ENCODE results near the gene RTN4R. TPM values are rescaled to one million over a fixed set of nuclear protein-coding genes. Genes with fewer than 3 reads are reported as not detected.
A peak's percentile ranks its signal among the peaks of the same experiment; 100 is the strongest.
"Not testable (repeated sequence)": the region's sequence is repeated elsewhere in the genome, so short reads cannot be mapped to it uniquely, and the experiment has no call there.

Gene RTN4R
- total RNA-seq, 1 donor, result under 0.01 TPM

DNA sequence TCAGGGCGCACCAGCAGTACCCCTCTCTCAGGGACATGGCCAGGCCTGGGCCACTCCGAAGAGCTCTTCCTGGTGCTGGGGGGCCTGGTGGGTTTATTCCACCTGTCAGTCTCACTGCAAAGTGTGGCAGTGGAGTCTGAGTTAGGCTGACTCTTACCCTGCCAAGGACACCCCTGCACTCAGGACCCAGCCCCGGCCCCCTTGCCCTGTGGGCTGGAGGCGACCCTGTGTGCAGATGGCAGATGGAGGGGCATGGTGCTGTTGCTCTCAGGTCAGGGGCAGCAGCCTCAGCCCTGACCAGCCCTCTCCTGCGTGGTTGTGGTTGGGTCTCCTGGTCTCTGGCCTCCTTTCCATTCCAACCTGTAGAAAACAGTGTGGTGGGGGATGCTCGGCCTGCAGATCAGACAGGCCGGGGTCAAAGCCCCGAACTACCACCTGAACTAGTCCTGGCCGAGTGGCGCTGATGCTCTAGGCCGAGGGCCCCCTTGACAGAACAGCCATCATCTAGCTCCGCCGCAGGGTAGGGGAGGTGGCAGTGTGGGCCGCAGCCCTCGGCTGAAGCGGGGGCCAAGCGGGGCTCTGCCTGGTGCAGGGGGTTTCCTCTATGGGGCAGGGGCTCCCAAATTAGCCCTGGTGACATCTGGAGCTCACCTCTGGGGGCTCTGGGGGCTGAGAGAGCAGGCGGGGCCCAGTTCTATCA, 10.0 kb upstream of the RTN4R start:
- H3K36me3 ChIP-seq (ENCODE audit: insufficient read depth, low read length); H3K4me1 ChIP-seq (ENCODE audit: insufficient read depth, low read length); H4K20me1 ChIP-seq (ENCODE audit: insufficient read depth, low read length); H3K27me3 ChIP-seq (ENCODE audit: insufficient read depth, low read length); H3K4me2 ChIP-seq (ENCODE audit: insufficient read depth, low read length); DNase-seq (ENCODE audit: insufficient read length, low spot score, missing footprints); H3K27ac ChIP-seq (ENCODE audit: low read depth, low read length); H2AFZ ChIP-seq (ENCODE audit: low read length); H3K79me2 ChIP-seq (ENCODE audit: insufficient read depth, low read length); H3K9me3 ChIP-seq (ENCODE audit: low read depth, low read length); H3K4me3 ChIP-seq (ENCODE audit: insufficient read depth, low read length): not testable (repeated sequence)

DNA sequence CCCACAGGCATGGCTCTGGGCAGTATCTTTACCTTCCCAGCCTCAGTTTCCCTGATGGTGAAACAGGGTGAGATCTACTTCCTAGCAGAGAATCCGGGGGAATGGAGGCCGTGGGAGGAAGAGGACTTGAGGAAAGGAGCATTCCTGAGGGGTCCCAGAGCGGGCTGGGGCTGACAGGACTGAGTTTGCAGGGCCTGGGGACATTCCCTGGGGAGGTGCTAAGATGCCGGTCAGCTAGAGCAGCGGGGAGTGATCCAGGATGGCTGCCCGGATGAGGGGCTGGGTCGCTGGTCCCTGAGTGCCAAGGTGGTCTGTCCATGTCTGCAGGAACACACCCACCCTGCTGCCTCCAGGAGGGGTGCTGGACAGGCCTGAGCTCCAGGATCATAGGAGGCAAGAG, 8.3 kb upstream of the RTN4R start:
- Histone ChIP-seq H2AFZ (ENCODE audit: low read length) (no peak overlapping the region), H3K27ac (ENCODE audit: low read depth, low read length) (no peak overlapping the region), H3K79me2 (ENCODE audit: insufficient read depth, low read length) (no peaks in the 10 kb centered on the region), H3K4me2 (ENCODE audit: insufficient read depth, low read length) (no peak overlapping the region), H3K4me3 (ENCODE audit: insufficient read depth, low read length) (no peak overlapping the region), H3K4me1 (ENCODE audit: insufficient read depth, low read length) (peaks cover 3% of the 10 kb centered on the region), H4K20me1 (ENCODE audit: insufficient read depth, low read length) (no peaks in the 10 kb centered on the region), H3K36me3 (ENCODE audit: insufficient read depth, low read length) (no peaks in the 10 kb centered on the region), H3K27me3 (ENCODE audit: insufficient read depth, low read length) (no peaks in the 10 kb centered on the region), H3K9me3 (ENCODE audit: low read depth, low read length) (no peaks in the 10 kb centered on the region)
- TF ChIP-seq, protein P1, sequence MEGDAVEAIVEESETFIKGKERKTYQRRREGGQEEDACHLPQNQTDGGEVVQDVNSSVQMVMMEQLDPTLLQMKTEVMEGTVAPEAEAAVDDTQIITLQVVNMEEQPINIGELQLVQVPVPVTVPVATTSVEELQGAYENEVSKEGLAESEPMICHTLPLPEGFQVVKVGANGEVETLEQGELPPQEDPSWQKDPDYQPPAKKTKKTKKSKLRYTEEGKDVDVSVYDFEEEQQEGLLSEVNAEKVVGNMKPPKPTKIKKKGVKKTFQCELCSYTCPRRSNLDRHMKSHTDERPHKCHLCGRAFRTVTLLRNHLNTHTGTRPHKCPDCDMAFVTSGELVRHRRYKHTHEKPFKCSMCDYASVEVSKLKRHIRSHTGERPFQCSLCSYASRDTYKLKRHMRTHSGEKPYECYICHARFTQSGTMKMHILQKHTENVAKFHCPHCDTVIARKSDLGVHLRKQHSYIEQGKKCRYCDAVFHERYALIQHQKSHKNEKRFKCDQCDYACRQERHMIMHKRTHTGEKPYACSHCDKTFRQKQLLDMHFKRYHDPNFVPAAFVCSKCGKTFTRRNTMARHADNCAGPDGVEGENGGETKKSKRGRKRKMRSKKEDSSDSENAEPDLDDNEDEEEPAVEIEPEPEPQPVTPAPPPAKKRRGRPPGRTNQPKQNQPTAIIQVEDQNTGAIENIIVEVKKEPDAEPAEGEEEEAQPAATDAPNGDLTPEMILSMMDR (IDR thresholded peaks at IDR 0.05; ENCODE audit: extremely low read depth, low read depth, low read length), result no peak
- DNase-seq (ENCODE audit: insufficient read length, low spot score, missing footprints), result peak; percentile 26

DNA sequence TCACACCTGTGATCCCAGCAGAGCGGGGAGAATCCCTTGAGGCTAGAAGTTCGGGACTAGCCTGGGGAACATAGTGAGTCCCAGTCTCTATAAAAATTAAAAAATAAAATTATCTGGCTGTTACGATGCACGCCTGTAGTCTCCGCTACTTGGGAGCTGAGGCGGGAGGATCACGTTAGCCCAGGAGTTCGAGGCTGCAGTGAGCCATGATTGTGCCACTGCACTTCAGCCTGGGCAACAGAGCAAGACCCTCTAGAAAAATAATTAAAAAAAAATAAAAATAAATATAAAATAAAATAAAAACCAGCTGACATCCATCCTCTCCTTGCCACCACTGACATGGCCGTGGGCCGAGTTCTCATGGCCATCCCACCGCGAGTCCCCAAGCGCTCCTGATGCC, 7.7 kb upstream of the RTN4R start:
- Histone ChIP-seq H4K20me1 (ENCODE audit: insufficient read depth, low read length) (no peaks in the 10 kb centered on the region), H3K27me3 (ENCODE audit: insufficient read depth, low read length) (no peaks in the 10 kb centered on the region), H3K36me3 (ENCODE audit: insufficient read depth, low read length) (no peaks in the 10 kb centered on the region), H3K27ac (ENCODE audit: low read depth, low read length) (no peak overlapping the region), H3K4me3 (ENCODE audit: insufficient read depth, low read length) (no peak overlapping the region), H3K4me1 (ENCODE audit: insufficient read depth, low read length) (peaks cover 3% of the 10 kb centered on the region), H3K4me2 (ENCODE audit: insufficient read depth, low read length) (no peak overlapping the region), H3K9me3 (ENCODE audit: low read depth, low read length) (no peaks in the 10 kb centered on the region), H2AFZ (ENCODE audit: low read length) (no peak overlapping the region), H3K79me2 (ENCODE audit: insufficient read depth, low read length) (no peaks in the 10 kb centered on the region)
- no peak for DNase-seq (ENCODE audit: insufficient read length, low spot score, missing footprints)
- TF ChIP-seq, protein P1 (IDR thresholded peaks at IDR 0.05; ENCODE audit: extremely low read depth, low read depth, low read length), result no peak

DNA sequence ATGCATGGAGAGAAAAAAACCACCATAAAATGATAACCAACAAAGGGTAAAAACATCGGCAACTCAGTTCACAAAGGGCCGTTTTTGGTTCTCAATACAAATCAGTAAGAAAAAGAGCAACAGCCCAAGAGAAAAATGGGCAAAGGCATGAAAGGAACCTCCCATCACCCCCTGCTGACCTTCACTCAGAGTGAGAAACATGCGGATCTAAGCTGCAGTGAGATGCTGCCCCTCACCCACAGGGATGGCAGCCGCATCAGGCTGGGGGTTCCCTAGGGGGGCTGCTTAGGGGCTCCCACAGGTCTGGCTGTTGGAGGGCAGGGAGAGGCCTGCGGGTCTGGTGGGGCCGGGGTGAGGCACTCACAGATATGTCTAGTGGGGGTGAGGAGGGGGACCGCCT, 7.2 kb upstream of the RTN4R start:
- H3K27ac ChIP-seq (ENCODE audit: low read depth, low read length); H3K9me3 ChIP-seq (ENCODE audit: low read depth, low read length); H3K79me2 ChIP-seq (ENCODE audit: insufficient read depth, low read length); H4K20me1 ChIP-seq (ENCODE audit: insufficient read depth, low read length); H3K27me3 ChIP-seq (ENCODE audit: insufficient read depth, low read length); H3K4me3 ChIP-seq (ENCODE audit: insufficient read depth, low read length); H3K4me1 ChIP-seq (ENCODE audit: insufficient read depth, low read length); H3K36me3 ChIP-seq (ENCODE audit: insufficient read depth, low read length); H3K4me2 ChIP-seq (ENCODE audit: insufficient read depth, low read length); DNase-seq (ENCODE audit: insufficient read length, low spot score, missing footprints); H2AFZ ChIP-seq (ENCODE audit: low read length): not testable (repeated sequence)

DNA sequence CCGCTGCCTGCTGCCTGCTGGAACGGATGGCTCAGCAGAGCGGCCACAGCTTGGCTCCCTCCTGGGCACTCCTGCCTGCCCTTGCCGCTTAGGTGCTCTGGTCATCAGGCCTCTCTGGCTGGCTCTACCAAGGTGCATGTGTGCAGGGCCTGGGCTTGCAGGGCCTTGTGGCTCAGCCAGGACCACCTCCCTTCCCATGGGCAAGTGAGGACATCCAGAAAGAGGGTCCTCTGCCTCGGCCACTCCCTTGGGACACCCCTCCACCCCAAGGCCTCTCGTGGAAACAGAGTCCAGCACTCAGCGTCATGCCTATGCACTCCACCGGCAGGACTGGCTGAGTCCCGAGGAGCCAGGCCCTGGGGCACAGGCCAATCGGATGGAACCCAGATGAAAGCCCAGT, 6.3 kb upstream of the RTN4R start:
- not testable (repeated sequence) for DNase-seq (ENCODE audit: insufficient read length, low spot score, missing footprints); H3K36me3 ChIP-seq (ENCODE audit: insufficient read depth, low read length); H2AFZ ChIP-seq (ENCODE audit: low read length)

More for the DNA sequence above, 6.3 kb upstream of the RTN4R start:
- not testable (repeated sequence) for H3K27me3 ChIP-seq (ENCODE audit: insufficient read depth, low read length); H3K4me2 ChIP-seq (ENCODE audit: insufficient read depth, low read length); H3K79me2 ChIP-seq (ENCODE audit: insufficient read depth, low read length); H3K9me3 ChIP-seq (ENCODE audit: low read depth, low read length); H4K20me1 ChIP-seq (ENCODE audit: insufficient read depth, low read length); H3K4me3 ChIP-seq (ENCODE audit: insufficient read depth, low read length); H3K27ac ChIP-seq (ENCODE audit: low read depth, low read length); H3K4me1 ChIP-seq (ENCODE audit: insufficient read depth, low read length)

Measured in osteoblast (primary cell).